ENCODE results near the gene CEP192. TPM values are rescaled to one million over a fixed set of nuclear protein-coding genes. Genes with fewer than 3 reads are reported as not detected.

CEP192 gene
- polyA plus RNA-seq, 3 donors = 3.0 to 29.6 (median 3.7) TPM

- peaks cover 0 to 6% (median 1%) of the 10 kb centered on the region in 3 donors for H3K27me3 Mint-ChIP-seq (ENCODE audit: low read depth in 3 of 3)
These were observed 167.3 kb downstream of the CEP192 start for GRCh38 chr18:13158428-13158827.

DNA sequence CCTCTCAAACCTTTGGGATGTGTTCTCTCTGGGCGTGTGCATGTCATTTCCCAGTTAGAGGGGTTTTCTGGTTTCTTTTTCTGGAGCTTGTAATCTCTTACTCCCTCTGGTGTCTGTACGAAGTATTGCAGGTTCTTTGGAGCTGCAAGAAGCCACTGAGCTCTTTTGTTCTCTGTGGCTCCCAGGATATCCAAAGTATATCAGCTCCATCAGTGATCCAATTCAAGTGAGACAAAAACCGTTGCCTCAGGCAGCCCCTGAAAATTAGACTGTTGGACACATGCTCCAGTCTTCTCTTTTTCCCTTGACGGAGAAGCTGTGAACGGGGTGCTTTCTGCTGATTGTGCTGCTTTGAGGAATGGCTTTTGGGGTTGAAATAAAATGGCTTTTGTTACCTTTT, 168.4 kb downstream of the CEP192 start:
- no peaks in the 10 kb centered on the region for H3K36me3 Mint-ChIP-seq
- Histone ChIP-seq H3K4me2 (replicated peaks; ENCODE audit: extremely low read depth, low read length, poor library complexity, severe bottlenecking) (no peak overlapping the region), H3K36me3 (replicated peaks in 1 of 2; ENCODE audit: control insufficient read depth in 1 of 2, insufficient read depth in 2 of 2, low read length in 2 of 2) (no peaks in the 10 kb centered on the region), H2AFZ (ENCODE audit: insufficient read depth, low read depth, low read length, poor library complexity, severe bottlenecking) (peak overlapping the region; percentile 29), H3K9ac (ENCODE audit: insufficient read depth, low read length, poor library complexity, severe bottlenecking) (no peak overlapping the region), H3K4me3 (replicated peaks in 1 of 3; ENCODE audit: low read depth in 2 of 3, low read length in 3 of 3) (no peak overlapping the region), H3K9me3 (replicated peaks in 1 of 2; ENCODE audit: control insufficient read depth in 1 of 2, insufficient read depth in 1 of 2, low read length in 2 of 2) (peaks cover 15 to 32% of the 10 kb centered on the region in 2 donors), H3K79me2 (ENCODE audit: insufficient read depth, low read length) (no peaks in the 10 kb centered on the region), H3K4me1 (ENCODE audit: control insufficient read depth in 1 of 2, insufficient read depth in 2 of 2, low read length in 2 of 2) (no peaks in the 10 kb centered on the region), H3K27me3 (ENCODE audit: control insufficient read depth in 2 of 2, insufficient read depth in 2 of 2, low read length in 2 of 2) (no peaks in the 10 kb centered on the region), H4K20me1 (ENCODE audit: insufficient read depth, low read length) (no peaks in the 10 kb centered on the region), H3K27ac (ENCODE audit: low read depth in 1 of 2, low read length in 2 of 2) (no peak overlapping the region)
- peak; percentile 35 to 58 (median 55) for DNase-seq
- peaks cover 20 to 41% (median 38%) of the 10 kb centered on the region in 7 donors for H3K9me3 Mint-ChIP-seq
- peaks cover 3% of the 10 kb centered on the region for H3K4me1 Mint-ChIP-seq
- no peak overlapping the region for H3K4me3 Mint-ChIP-seq
- TF ChIP-seq, protein P1, sequence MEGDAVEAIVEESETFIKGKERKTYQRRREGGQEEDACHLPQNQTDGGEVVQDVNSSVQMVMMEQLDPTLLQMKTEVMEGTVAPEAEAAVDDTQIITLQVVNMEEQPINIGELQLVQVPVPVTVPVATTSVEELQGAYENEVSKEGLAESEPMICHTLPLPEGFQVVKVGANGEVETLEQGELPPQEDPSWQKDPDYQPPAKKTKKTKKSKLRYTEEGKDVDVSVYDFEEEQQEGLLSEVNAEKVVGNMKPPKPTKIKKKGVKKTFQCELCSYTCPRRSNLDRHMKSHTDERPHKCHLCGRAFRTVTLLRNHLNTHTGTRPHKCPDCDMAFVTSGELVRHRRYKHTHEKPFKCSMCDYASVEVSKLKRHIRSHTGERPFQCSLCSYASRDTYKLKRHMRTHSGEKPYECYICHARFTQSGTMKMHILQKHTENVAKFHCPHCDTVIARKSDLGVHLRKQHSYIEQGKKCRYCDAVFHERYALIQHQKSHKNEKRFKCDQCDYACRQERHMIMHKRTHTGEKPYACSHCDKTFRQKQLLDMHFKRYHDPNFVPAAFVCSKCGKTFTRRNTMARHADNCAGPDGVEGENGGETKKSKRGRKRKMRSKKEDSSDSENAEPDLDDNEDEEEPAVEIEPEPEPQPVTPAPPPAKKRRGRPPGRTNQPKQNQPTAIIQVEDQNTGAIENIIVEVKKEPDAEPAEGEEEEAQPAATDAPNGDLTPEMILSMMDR (IDR thresholded peaks at IDR 0.05) = peak; percentile 90
- intact Hi-C loops (cut with micrococcal nuclease) = no loop called here
- H3K27me3 Mint-ChIP-seq (ENCODE audit: low read depth in 3 of 3) = peaks cover 0 to 6% (median 1%) of the 10 kb centered on the region in 3 donors
- no peak overlapping the region for H3K27ac Mint-ChIP-seq
- WGBS (ENCODE audit: insufficient coverage) = 13% methylated on average over 1 of the region's 5 CpGs

More at GRCh38 chr18:13158428-13158827, 167.3 kb downstream of the CEP192 start:
- no peak for DNase-seq
- intact Hi-C loops (cut with micrococcal nuclease) = no loop called here
- Mint-ChIP-seq H3K9me3 (peaks cover 21 to 48% (median 41%) of the 10 kb centered on the region in 7 donors), H3K4me1 (peaks cover 3% of the 10 kb centered on the region), H3K4me3 (no peak overlapping the region), H3K36me3 (no peaks in the 10 kb centered on the region), H3K27ac (no peak overlapping the region)
- TF ChIP-seq, protein P1 (IDR thresholded peaks at IDR 0.05) = no peak
- Histone ChIP-seq H3K9me3 (replicated peaks in 1 of 2; ENCODE audit: control insufficient read depth in 1 of 2, insufficient read depth in 1 of 2, low read length in 2 of 2) (peaks cover 15 to 32% of the 10 kb centered on the region in 2 donors), H2AFZ (ENCODE audit: insufficient read depth, low read depth, low read length, poor library complexity, severe bottlenecking) (no peak overlapping the region), H3K4me3 (replicated peaks in 1 of 3; ENCODE audit: low read depth in 2 of 3, low read length in 3 of 3) (no peak overlapping the region), H3K79me2 (ENCODE audit: insufficient read depth, low read length) (no peaks in the 10 kb centered on the region), H3K4me2 (replicated peaks; ENCODE audit: extremely low read depth, low read length, poor library complexity, severe bottlenecking) (no peak overlapping the region), H3K27ac (ENCODE audit: low read depth in 1 of 2, low read length in 2 of 2) (no peak overlapping the region), H4K20me1 (ENCODE audit: insufficient read depth, low read length) (no peaks in the 10 kb centered on the region), H3K36me3 (replicated peaks in 1 of 2; ENCODE audit: control insufficient read depth in 1 of 2, insufficient read depth in 2 of 2, low read length in 2 of 2) (no peaks in the 10 kb centered on the region), H3K27me3 (ENCODE audit: control insufficient read depth in 2 of 2, insufficient read depth in 2 of 2, low read length in 2 of 2) (no peaks in the 10 kb centered on the region), H3K9ac (ENCODE audit: insufficient read depth, low read length, poor library complexity, severe bottlenecking) (no peak overlapping the region), H3K4me1 (ENCODE audit: control insufficient read depth in 1 of 2, insufficient read depth in 2 of 2, low read length in 2 of 2) (no peaks in the 10 kb centered on the region)
- no CpG with 5 or more reads among the region's 1 CpG for WGBS (ENCODE audit: insufficient coverage)
